K562 (cell line): ENCODE data around the gene ZNF43. TPM values are rescaled to one million over a fixed set of nuclear protein-coding genes. Genes with fewer than 3 reads are reported as not detected.

Source experiments
- ATAC-seq: fragments of 200-7000 bp; cut with Tn5 transposase; 3 replicates; pipeline ENCODE4 v1.9.1; 2020; ENCODE audit warnings: moderate library complexity
- BruUV-seq: library from RNA; stranded (reverse); fragments of 400-500 nt; replicated peaks from 2 replicates; lab custom pipeline; 2021; lab: Mats Ljungman, UMichigan
- CTCF ChIA-PET: fragments of 300-600 bp; formaldehyde crosslinking; extraction: SDS; loops from one replicate; lab custom pipeline; 2021; ENCODE audit warnings: low intra/inter-chr PET ratio; lab: Yijun Ruan, JAX
- POLR2A ChIA-PET: fragments of 300-600, 350-650 bp; sonication (Branson Sonifier 250); formaldehyde crosslinking; extraction: SDS; loops from one replicate; lab custom pipeline; 2021; ENCODE audit warnings: antibody characterized with exemption, inconsistent platforms; lab: Yijun Ruan, JAX
- DNase-seq, 4 experiments: peaks; one replicate each; pipeline versions ENCODE4 v3.0.0 to v3.0.0-alpha.2; 2011 to 2018; ENCODE audit warnings: low spot score in 3 of 4, mixed read lengths in 3 of 4; ENCODE audit errors: extremely low read depth in 1 of 4
- FAIRE-seq: peaks from 2 replicates; lab custom pipeline; 2011; peaks lifted over from hg19 to GRCh38; lab: Jason Lieb, UNC
- H2AFZ ChIP-seq: 2 replicates; pipeline ENCODE4 v1.6.0; 2011; ENCODE audit warnings: low read depth, low read length, control low read depth, inconsistent platforms
- H3K27ac ChIP-seq: fragments of 200-600 bp; 3 replicates; pipeline ENCODE4 v1.8.0; 2011; ENCODE audit warnings: low read depth, mild to moderate bottlenecking, control low read depth, inconsistent platforms, low read length, moderate library complexity, mixed read lengths; ENCODE audit errors: extremely low read depth
- H3K27me3 ChIP-seq, 2 experiments: fragments of 300-600 bp in 1 of 2; 2 replicates in 1 of 2; 3 replicates in 1 of 2; pipeline versions ENCODE4 v1.6.0 to v1.8.0; 2011; ENCODE audit warnings: inconsistent platforms in 2 of 2, low read length in 2 of 2, mild to moderate bottlenecking in 1 of 2, mixed read lengths in 1 of 2, moderate library complexity in 1 of 2; ENCODE audit not compliant: control insufficient read depth in 2 of 2, insufficient read depth in 2 of 2
- H3K36me3 ChIP-seq: fragments of 300-600 bp; 3 replicates; pipeline ENCODE4 v1.8.0; 2011; ENCODE audit warnings: mild to moderate bottlenecking, low read length, inconsistent platforms; ENCODE audit not compliant: control insufficient read depth, insufficient read depth
- H3K4me1 ChIP-seq, 2 experiments: fragments of 200-600 bp in 1 of 2; replicated peaks in 1 of 2; 2 replicates in 1 of 2; 3 replicates in 1 of 2; pipeline versions ENCODE4 v1.5.1 to v1.8.0; 2011; ENCODE audit warnings: inconsistent platforms in 2 of 2, low read length in 2 of 2, mild to moderate bottlenecking in 1 of 2, mixed read lengths in 1 of 2, moderate library complexity in 1 of 2; ENCODE audit not compliant: control insufficient read depth in 2 of 2, insufficient read depth in 2 of 2
- H3K4me2 ChIP-seq: 2 replicates; pipeline ENCODE4 v1.6.1; 2011; ENCODE audit warnings: low read length, control low read depth, inconsistent platforms, mixed read lengths; ENCODE audit not compliant: insufficient read depth
- H3K4me3 ChIP-seq: fragments of 200-600 bp; sonication (generic), shearing (Covaris generic); 2 replicates; pipeline ENCODE4 v1.5.1; 2016; ENCODE audit warnings: control low read depth, inconsistent platforms
- H3K79me2 ChIP-seq: fragments of 200-600 bp; 3 replicates; pipeline ENCODE4 v1.8.0; 2011; ENCODE audit warnings: low read length, inconsistent platforms; ENCODE audit not compliant: control insufficient read depth, insufficient read depth
- H3K9ac ChIP-seq, 2 experiments: 2 replicates each; pipeline versions ENCODE4 v1.6.0 to v1.6.1; 2011; ENCODE audit warnings: low read depth in 2 of 2, low read length in 2 of 2, control low read depth in 1 of 2, inconsistent platforms in 1 of 2, mild to moderate bottlenecking in 1 of 2, mixed read lengths in 1 of 2; ENCODE audit not compliant: insufficient read depth in 1 of 2
- H3K9me1 ChIP-seq: one replicate; pipeline ENCODE4 v1.6.0; 2011; ENCODE audit warnings: inconsistent platforms, mild to moderate bottlenecking, low read length, moderate library complexity; ENCODE audit not compliant: control insufficient read depth, insufficient read depth
- H3K9me3 ChIP-seq: replicated peaks from 2 replicates; pipeline ENCODE4 v1.5.1; 2011; ENCODE audit warnings: low read depth, low read length, inconsistent platforms; ENCODE audit not compliant: control insufficient read depth, insufficient read depth
- H4K20me1 ChIP-seq: replicated peaks from 2 replicates; pipeline ENCODE4 v1.6.1; 2011; ENCODE audit warnings: low read length, inconsistent platforms, mixed read lengths; ENCODE audit not compliant: control insufficient read depth, insufficient read depth
- CHD7 ChIP-seq: fragments of 200-600 bp; sonication (generic); IDR thresholded peaks from one replicate; pipeline ENCODE4 v1.6.1; 2012; ENCODE audit warnings: mild to moderate bottlenecking, low read depth, low read length, inconsistent platforms
- ETS1 ChIP-seq: conservative IDR thresholded peaks from 2 replicates; pipeline ENCODE4 v1.6.1; 2011; ENCODE audit warnings: low read depth, mild to moderate bottlenecking, low read length; ENCODE audit not compliant: control insufficient read depth
- FOXK1 ChIP-seq: sonication (generic); formaldehyde crosslinking; IDR thresholded peaks from 2 replicates; pipeline ENCODE4 v1.8.0; 2022; ENCODE audit warnings: missing genetic modification reagents, mild to moderate bottlenecking, borderline replicate concordance
- POLR2B ChIP-seq: fragments of 450-650 bp; IDR thresholded peaks from 2 replicates; pipeline ENCODE4 v1.6.1; 2018; ENCODE audit warnings: low read depth; ENCODE audit not compliant: partially characterized antibody
- POU5F1 ChIP-seq: fragments of 150-350 bp; IDR thresholded peaks from 2 replicates; pipeline ENCODE4 v1.6.1; 2014; ENCODE audit warnings: borderline replicate concordance, low read length, low read depth, mild to moderate bottlenecking; ENCODE audit not compliant: partially characterized antibody
- ZBTB1 ChIP-seq: sonication (generic); formaldehyde crosslinking; IDR thresholded peaks from 2 replicates; pipeline ENCODE4 v1.8.1; 2023; ENCODE audit warnings: missing genetic modification reagents, low read depth, mild to moderate bottlenecking, borderline replicate concordance
- ZNF280A ChIP-seq: fragments of 450-650 bp; IDR thresholded peaks from 2 replicates; pipeline ENCODE4 v1.6.1; 2018; ENCODE audit warnings: mild to moderate bottlenecking, low read depth; ENCODE audit not compliant: partially characterized antibody
- ZNF347 ChIP-seq: fragments of 450-650 bp; formaldehyde crosslinking; IDR thresholded peaks from 2 replicates; pipeline ENCODE4 v1.4.0; 2020; ENCODE audit warnings: low read depth, mild to moderate bottlenecking, moderate library complexity
- WGBS: fragments of 100-300 bp; shearing (Covaris generic); methylation state at CpG from one replicate; pipeline ENCODE4 v1.1.6; 2016; ENCODE audit warnings: low coverage, mixed read lengths; ENCODE audit not compliant: insufficient coverage; ENCODE audit errors: missing lambda C conversion rate; 5-methylcytosine and 5-hydroxymethylcytosine counted together
- in situ Hi-C: fragments of 300-500 bp; cut with MboI; formaldehyde crosslinking; loops from 4 replicates; pipeline ENCODE4 v1.15.0; 2018; ENCODE audit warnings: inconsistent platforms, mixed read lengths
- intact Hi-C: fragments of 100-400 bp; cut with micrococcal nuclease; formaldehyde crosslinking; loops from 2 replicates; pipeline ENCODE4 v1.14.2; 2022
- polyA plus RNA-seq, 8 experiments: library from polyadenylated mRNA; depleted of rRNA in 4 of 8; stranded (reverse) in 5 of 8; unstranded in 3 of 8; fragments of >200 nt; fragmentation: Nextera tagmentation in 2 of 8; fragmentation: Illumina TruSeq in 1 of 8; extraction: Ambion mirVana in 2 of 8; extraction: Trizol in 1 of 8; gene quantifications; 2 replicates each; pipeline versions ENCODE4 v1.2.1 to v1.2.3, GENCODE V29; 2011 to 2014; ENCODE audit warnings: inconsistent platforms in 1 of 8, missing spikeins in 1 of 8
- total RNA-seq, 7 experiments: library from RNA; depleted of rRNA in 6 of 7; stranded (reverse); fragments of >200 nt in 6 of 7; fragmentation: Illumina TruSeq in 2 of 7; extraction: Trizol in 2 of 7; gene quantifications; 2 replicates each; pipeline versions ENCODE4 v1.2.1 to v1.2.3, GENCODE V29; 2011 to 2021; ENCODE audit warnings: low replicate concordance in 1 of 7

Gene ZNF43
- total and polyA plus RNA-seq, 9 of the 15 experiments (the other 6 are each of a cell fraction or from before 2014, with no cell fraction given) = 3.6 to 18.6 (median 9.2) TPM

DNA sequence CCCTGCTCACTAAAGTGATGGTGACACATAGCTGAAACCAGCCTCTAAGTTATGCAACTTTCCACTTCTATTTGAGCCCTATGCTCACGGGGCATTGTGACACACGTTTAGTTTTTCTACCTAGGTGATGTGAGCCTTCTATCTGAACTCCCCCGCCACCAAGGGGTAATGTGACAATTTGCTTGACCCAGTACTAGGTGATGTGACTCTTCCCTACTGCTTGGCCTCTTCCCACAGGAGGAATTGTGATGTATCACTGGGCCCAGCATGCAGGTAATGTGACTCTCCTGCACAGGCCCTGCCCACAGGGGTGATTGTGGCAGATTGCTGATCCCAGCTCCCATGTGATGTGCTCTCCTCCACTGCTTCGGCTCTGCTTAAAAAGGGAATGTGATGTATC lies 42.7 kb upstream of the ZNF43 start:
- WGBS = 0% methylated on average over 4 of the region's 4 CpGs
- CTCF ChIA-PET = no interaction called here
- FAIRE-seq = no peak
- no peak for TF ChIP-seq ETS1
- no peak for TF ChIP-seq ZBTB1 (CRISPR knock-in tag)
- no peak for TF ChIP-seq POU5F1
- no peak for TF ChIP-seq ZNF280A
- no peak for TF ChIP-seq POLR2B
- TF ChIP-seq ZNF347 (CRISPR knock-in tag) = no peak
- no peak for TF ChIP-seq FOXK1 (CRISPR knock-in tag)
- TF ChIP-seq CHD7 = no peak

More for the DNA sequence above, 42.7 kb upstream of the ZNF43 start:
- intact Hi-C loops = no loop called here
- DNase-seq = no peak
- Histone ChIP-seq H3K9me1 (no peaks in the 10 kb centered on the region), H3K79me2 (no peaks in the 10 kb centered on the region), H3K4me1 (no peaks in the 10 kb centered on the region), H3K9ac (no peak overlapping the region), H3K4me3 (no peak overlapping the region), H3K36me3 (no peaks in the 10 kb centered on the region), H3K27me3 (no peaks in the 10 kb centered on the region), H3K4me2 (no peak overlapping the region), H2AFZ (no peak overlapping the region), H3K27ac (no peak overlapping the region), H3K9me3 (no peaks in the 10 kb centered on the region; the same call in 1 of the 2 replicates), H4K20me1 (no peaks in the 10 kb centered on the region)
- in situ Hi-C loops = loop anchor here (5.0 to 25.0 kb wide), 2 partner anchors 666 to 1039 kb away; no protein-coding TSS in a partner anchor
- no TSS peak for BruUV-seq
- POLR2A ChIA-PET = no interaction called here
- no peak for ATAC-seq
